GM12872 (cell line): ENCODE measurements around the gene SERPINE1.

Experiments used
- TF ChIP-seq, protein P1 (sequence below): IDR thresholded peaks from 3 replicates; pipeline ENCODE4 v1.5.1; 2011; ENCODE audit warnings: low read depth, mild to moderate bottlenecking, low read length, moderate library complexity; ENCODE audit not compliant: insufficient read depth

The SERPINE1 gene

DNA sequence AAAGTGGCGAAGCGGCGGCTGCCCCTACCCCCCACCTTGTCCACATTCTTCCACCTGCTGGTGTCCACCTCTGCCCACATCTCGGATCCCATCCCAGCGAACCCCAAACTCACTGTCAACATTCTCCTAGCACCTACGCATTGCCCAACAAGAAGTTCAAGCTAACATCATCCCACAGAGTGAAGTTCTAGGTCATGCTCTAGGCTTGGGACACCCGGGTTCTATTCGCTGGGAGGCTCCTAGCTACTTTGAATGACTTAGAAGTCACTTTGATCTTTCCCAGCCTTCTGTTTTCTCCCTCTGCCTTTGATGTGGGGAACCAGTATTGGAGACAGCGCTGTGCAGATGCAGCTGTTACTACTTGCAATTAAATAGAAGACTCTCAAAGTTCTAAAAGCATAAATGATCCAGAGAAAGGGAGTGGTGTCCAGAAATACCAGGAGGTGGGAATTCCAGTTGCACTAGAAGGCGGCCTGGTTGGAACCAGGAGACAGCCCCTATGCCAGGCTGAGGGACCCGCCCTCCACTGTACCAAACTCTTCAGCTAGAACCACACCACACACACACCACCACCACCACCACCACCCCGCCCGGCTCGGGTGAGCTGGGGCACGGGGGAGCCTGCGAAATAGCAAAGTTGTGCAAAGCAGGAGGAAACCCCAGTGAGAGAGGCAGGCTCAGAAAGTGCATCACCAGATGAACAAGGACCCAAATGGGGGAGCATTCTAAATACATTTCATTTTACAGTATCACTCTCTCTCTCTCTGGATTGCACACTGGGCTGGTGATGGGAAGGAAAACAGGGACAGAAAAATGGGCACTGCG, 43.9 kb downstream of the SERPINE1 start:
- TF ChIP-seq, protein P1, sequence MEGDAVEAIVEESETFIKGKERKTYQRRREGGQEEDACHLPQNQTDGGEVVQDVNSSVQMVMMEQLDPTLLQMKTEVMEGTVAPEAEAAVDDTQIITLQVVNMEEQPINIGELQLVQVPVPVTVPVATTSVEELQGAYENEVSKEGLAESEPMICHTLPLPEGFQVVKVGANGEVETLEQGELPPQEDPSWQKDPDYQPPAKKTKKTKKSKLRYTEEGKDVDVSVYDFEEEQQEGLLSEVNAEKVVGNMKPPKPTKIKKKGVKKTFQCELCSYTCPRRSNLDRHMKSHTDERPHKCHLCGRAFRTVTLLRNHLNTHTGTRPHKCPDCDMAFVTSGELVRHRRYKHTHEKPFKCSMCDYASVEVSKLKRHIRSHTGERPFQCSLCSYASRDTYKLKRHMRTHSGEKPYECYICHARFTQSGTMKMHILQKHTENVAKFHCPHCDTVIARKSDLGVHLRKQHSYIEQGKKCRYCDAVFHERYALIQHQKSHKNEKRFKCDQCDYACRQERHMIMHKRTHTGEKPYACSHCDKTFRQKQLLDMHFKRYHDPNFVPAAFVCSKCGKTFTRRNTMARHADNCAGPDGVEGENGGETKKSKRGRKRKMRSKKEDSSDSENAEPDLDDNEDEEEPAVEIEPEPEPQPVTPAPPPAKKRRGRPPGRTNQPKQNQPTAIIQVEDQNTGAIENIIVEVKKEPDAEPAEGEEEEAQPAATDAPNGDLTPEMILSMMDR = no peak

DNA sequence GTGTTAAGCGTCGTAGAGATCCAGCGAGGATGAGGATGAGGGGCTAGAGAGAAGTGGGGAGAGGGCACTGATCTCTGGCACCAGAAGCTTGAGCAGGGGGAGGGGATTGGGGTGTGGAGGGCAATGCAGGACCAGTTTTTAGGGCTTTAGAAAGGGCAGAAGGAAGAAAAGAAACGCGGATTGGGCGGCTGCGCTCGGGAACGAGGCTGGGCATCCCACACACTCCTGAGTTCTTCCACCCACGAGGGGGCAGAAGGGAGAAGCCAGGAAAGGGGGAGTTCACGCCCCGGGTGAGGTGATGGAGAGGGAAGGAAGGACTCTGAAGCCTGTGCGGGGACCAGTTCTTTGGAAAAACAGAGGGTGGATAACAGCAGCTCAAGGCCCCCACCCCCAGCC, 44.5 kb downstream of the SERPINE1 start:
- TF ChIP-seq, protein P1 = 0 out of 3 replicates have a peak, but pooled peaks have one; percentile 1

DNA sequence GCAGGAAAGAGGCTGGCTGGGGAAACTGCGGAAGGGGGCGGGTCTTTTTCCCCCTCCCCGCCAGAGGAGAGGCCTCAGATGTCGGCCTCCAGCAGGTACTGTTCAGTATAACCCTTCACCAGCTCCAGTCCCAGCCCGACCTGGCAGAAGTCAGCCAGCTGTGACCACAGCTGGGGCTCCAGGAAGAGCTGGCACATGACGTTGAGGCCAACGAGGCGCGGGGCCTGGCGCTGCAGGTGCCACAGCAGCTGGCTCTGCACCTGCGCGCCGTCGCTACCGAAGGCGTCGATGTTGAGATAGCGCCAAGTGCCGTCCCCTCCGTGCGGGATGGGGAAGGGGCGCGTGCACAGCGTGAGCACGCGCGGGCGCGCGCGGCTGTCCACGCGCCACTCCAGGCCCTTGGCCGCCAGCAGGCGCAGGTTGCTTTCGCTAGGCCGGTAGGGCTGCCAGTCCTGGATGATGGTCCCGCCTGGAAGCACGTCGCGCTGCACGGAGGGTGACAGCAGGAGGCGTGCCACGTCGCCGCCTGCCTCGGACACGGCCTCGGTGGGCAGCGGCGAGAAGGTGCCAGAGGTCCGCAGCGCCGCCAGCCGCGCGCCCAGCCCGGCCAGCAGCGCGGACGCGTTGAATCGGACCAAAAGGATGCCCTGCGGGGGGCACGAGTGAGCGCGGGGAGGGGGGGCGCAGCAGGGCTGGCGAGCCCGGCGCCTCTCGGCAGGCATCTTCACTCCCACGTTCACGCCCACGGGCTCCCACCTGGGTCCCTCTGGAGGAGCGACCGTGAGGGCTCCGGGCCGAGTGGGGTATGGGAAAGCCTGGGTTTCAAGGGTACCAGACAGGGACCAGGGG, 45.3 kb downstream of the SERPINE1 start:
- TF ChIP-seq, protein P1 = no peak

DNA sequence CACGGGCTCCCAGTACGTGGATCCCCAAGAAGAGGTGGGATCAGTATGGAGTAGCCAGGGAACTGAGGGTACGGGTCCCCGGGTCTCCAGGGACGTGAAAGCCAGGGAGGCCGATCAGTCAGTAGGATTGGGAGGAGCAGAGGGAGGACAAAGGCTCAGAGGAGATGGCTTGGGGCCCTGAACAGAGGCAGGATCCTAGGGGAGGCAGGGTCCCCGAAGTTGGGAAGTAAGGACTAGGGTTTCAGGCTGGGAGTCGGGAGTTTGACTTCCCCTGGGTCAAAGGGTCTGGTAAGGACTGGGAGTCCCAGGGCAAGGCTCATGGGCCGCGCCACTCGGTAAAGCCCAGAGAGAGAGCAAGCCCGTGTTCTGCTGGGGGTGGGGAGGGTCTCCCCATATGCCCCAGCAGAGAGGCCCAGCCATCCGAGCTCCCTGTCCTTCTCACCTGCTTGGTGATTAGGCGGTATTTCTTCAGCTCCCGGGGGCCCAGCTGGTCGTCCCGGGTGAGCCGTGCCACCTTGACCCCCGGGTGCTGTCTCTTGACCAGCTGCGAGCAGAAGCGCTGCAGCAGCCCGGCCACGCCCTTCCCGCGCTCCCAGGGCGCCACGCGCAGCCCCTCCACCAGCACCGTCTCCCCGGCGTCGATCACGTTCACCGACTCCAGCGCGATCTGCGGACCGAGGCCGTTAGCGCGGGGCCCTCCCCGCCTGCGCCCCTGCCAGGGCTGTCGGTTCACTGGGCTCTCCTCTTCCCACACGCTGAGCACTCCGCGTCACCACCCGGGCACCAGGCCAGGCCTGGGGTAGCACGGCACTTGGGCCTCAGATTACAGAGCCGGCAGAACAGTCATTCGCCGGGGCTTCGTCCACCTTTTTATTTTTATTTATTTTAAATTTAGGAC, 46.2 kb downstream of the SERPINE1 start:
- TF ChIP-seq, protein P1 = no peak

DNA sequence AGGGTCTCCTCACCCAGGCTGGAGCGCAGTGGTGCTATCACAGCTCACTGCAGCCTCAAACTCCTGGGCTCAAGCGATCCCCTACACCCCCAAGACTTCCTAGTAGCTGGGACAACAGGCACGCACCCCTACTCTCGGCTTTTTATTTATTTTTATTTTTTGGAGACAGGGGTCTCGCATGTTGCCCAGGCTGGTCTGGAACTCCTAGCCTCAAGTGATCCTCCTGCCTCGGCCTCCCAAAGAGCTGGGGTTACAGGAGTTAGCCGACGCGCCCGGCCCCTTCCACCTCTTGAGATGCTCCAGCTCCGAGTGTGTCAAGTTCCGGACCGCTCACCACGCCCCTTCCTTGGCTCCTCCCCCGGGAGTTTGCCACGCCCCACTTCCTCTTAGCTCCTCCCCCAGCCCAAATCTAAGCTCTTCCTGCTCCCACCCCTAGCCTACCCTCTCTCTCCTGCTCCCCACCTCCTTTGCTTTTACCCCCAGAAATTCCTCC, 46.9 kb downstream of the SERPINE1 start:
- TF ChIP-seq, protein P1 = no peak

DNA sequence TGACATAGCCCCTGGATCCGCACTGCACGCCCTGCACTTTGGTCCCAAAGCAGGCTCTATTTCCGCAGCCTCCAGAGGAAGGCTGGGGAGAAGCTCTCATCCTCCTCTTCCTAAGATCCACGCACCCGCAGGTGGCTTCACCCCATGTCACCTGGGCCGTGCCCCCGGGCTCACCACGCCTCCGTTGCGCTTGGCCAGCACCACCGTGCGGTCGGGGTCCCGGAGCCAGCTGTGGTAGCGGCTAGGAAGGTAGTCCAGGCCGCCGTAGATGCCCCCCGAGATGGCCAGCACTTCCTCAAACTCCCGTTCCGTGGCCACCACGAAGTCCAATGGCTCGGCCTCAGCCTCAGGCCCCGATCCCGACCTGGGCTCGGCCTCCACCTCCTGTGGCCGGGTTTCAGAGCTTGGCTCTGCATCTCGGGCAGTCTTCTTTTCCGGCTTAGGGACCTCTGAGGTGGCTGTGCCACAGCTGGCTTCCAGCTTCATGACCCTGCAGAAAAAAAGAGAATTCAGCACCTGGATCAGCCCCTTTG, 47.5 kb downstream of the SERPINE1 start:
- TF ChIP-seq, protein P1 = no peak
